ENCODE data around the gene SNX11.

DNA sequence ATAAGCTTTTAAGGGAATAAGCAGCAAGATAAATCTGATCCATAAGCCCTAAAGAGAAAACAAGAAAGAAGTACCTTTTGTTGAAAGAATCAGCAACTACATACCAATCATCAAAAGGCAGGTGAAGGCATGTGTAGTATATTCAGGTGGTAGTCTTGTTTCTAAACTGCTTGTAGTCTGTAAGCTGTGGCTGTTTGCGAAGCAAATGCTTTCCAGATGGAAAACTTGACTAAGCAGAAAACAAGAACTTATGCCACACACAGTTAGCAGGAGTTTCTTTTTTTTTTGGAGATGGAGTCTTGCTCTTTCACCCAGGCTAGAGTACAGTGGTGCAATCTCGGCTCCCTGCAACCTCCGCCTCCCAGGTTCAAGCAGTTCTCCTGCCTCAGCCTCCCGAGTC is 12.0 kb upstream of the SNX11 start:
- TF ChIP-seq, protein P1, sequence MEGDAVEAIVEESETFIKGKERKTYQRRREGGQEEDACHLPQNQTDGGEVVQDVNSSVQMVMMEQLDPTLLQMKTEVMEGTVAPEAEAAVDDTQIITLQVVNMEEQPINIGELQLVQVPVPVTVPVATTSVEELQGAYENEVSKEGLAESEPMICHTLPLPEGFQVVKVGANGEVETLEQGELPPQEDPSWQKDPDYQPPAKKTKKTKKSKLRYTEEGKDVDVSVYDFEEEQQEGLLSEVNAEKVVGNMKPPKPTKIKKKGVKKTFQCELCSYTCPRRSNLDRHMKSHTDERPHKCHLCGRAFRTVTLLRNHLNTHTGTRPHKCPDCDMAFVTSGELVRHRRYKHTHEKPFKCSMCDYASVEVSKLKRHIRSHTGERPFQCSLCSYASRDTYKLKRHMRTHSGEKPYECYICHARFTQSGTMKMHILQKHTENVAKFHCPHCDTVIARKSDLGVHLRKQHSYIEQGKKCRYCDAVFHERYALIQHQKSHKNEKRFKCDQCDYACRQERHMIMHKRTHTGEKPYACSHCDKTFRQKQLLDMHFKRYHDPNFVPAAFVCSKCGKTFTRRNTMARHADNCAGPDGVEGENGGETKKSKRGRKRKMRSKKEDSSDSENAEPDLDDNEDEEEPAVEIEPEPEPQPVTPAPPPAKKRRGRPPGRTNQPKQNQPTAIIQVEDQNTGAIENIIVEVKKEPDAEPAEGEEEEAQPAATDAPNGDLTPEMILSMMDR (IDR thresholded peaks at IDR 0.05; ENCODE audit: low read depth, low read length) = no peak
- TF ChIP-seq POLR2A (IDR thresholded peaks at IDR 0.05; ENCODE audit: extremely low read depth, insufficient read length) = no peak
- TF ChIP-seq, protein P2, sequence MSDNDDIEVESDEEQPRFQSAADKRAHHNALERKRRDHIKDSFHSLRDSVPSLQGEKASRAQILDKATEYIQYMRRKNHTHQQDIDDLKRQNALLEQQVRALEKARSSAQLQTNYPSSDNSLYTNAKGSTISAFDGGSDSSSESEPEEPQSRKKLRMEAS (IDR thresholded peaks at IDR 0.05; ENCODE audit: low read depth, low read length) = no peak
